NOMO-1 (cell line): Measurements from ENCODE around the gene PLCD1.
"Not testable (repeated sequence)": the region's sequence is repeated elsewhere in the genome, so short reads cannot be mapped to it uniquely, and the experiment has no call there.

Experiments
- DNase-seq, 2 experiments: peaks; one replicate each; lab custom pipeline; 2025; ENCODE audit not compliant: unreplicated experiment in 2 of 2; lab: John Stamatoyannopoulos, UW

The PLCD1 gene

GRCh38 chr3:38038447-38038911 lies 9.0 kb upstream of the PLCD1 start:
- no peak for DNase-seq

GRCh38 chr3:38036906-38037305 lies 7.5 kb upstream of the PLCD1 start:
- DNase-seq: no peak

GRCh38 chr3:38036286-38036685 lies 6.8 kb upstream of the PLCD1 start:
- DNase-seq: no peak

- DNase-seq: not testable (repeated sequence)
Measured at GRCh38 chr3:38034335-38034734, 4.9 kb upstream of the PLCD1 start.

GRCh38 chr3:38033586-38033985 lies 4.1 kb upstream of the PLCD1 start:
- DNase-seq: not testable (repeated sequence)

- no peak for DNase-seq
Measured at GRCh38 chr3:38032328-38032865, 3.0 kb upstream of the PLCD1 start.

GRCh38 chr3:38031022-38031994 lies 1.9 kb upstream of the PLCD1 start:
- DNase-seq: no peak

- DNase-seq: no peak
Measured at GRCh38 chr3:38030126-38031021, 932 bp upstream of the PLCD1 start.

- no peak for DNase-seq
Measured at GRCh38 chr3:38028621-38029361, 651 bp downstream of the PLCD1 start.

GRCh38 chr3:38027466-38028465 lies 1.7 kb downstream of the PLCD1 start:
- no peak for DNase-seq

- DNase-seq: no peak
Measured at GRCh38 chr3:38026856-38027255, 2.6 kb downstream of the PLCD1 start.

GRCh38 chr3:38022896-38023709 lies 6.3 kb downstream of the PLCD1 start:
- DNase-seq: no peak

GRCh38 chr3:38022301-38022700 lies 7.1 kb downstream of the PLCD1 start:
- DNase-seq: no peak

GRCh38 chr3:38021196-38021595 lies 8.2 kb downstream of the PLCD1 start:
- no peak for DNase-seq

- no peak for DNase-seq
Measured at GRCh38 chr3:38020342-38020726, 9.1 kb downstream of the PLCD1 start.

- DNase-seq: no peak
Measured at GRCh38 chr3:38019658-38020341, 9.6 kb downstream of the PLCD1 start.

- DNase-seq: no peak
Measured at GRCh38 chr3:38018296-38019266, 10.9 kb downstream of the PLCD1 start.
